ENCODE data around the gene DENND1C. TPM values are rescaled to one million over a fixed set of nuclear protein-coding genes. Genes with fewer than 3 reads are reported as not detected.

The DENND1C gene, protein sequence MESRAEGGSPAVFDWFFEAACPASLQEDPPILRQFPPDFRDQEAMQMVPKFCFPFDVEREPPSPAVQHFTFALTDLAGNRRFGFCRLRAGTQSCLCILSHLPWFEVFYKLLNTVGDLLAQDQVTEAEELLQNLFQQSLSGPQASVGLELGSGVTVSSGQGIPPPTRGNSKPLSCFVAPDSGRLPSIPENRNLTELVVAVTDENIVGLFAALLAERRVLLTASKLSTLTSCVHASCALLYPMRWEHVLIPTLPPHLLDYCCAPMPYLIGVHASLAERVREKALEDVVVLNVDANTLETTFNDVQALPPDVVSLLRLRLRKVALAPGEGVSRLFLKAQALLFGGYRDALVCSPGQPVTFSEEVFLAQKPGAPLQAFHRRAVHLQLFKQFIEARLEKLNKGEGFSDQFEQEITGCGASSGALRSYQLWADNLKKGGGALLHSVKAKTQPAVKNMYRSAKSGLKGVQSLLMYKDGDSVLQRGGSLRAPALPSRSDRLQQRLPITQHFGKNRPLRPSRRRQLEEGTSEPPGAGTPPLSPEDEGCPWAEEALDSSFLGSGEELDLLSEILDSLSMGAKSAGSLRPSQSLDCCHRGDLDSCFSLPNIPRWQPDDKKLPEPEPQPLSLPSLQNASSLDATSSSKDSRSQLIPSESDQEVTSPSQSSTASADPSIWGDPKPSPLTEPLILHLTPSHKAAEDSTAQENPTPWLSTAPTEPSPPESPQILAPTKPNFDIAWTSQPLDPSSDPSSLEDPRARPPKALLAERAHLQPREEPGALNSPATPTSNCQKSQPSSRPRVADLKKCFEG
- total RNA-seq (ENCODE audit: low replicate concordance) = 0.19 TPM in 1 of 2 replicates, not detected in the other

DNA sequence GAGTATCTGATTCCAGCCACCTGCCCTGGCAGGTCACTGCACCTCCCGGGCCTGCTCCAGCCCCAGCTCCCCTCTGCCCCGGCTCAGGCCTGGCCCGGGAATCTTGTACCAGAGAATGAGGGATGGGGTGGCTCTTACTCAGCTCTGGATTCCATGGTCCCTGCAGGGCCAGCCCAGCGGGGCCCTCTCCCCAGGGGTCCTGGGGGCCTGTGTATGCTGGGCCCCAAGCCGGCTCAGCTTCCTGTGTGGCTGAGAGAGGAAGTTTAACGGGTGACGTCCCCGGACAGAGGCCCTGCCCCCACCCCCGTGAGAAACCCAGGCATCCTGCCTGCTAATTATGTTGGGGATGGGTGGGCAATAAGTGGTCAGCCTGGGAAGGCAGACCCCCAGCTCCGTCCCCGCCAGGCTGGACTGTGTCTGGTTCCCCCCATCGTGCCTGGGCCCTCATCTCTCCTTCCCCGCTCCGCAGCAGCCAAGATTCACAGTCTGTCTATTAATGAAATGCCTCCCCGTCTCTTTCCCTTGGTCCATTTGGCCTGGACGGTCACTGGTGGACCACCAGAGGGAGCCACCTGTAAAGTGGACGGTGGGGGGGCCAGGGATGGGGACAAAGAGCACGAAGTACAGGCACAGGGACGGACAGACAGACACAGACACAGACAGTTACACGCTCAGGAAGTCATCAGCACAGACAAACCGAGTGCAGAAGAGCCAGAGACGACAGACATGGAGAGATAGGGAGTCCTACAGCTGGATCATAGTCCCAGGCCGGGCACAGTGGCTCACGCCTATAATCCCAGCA, at the start of gene DENND1C:
Gene DENND1C, minus strand, starts transcription at position 247 of the 802 bp plus-strand sequence. Its CDS starts 92 bp downstream, at position 155.
- TF ChIP-seq CTCF (IDR thresholded peaks at IDR 0.05) (peak; percentile 80), EZH2phosphoT487 (IDR thresholded peaks at IDR 0.05) (no peak)
- no peak within 1 kb of the TSS for H3K27ac ChIP-seq
- peak within 1 kb of the TSS; percentile 54 for H3K27ac Mint-ChIP-seq
- peaks cover 2% of the 10 kb centered on the region for H3K4me1 ChIP-seq
- peaks cover 11% of the 10 kb centered on the region for H3K4me1 Mint-ChIP-seq
- peak; percentile 70 for DNase-seq (ENCODE audit: low spot score)
- peak within 1 kb of the TSS; percentile 6 for H3K4me3 Mint-ChIP-seq
- H3F3A ChIP-seq (ENCODE audit: low read depth) = no peaks in the 10 kb centered on the region
- H3K9ac ChIP-seq = no peak within 1 kb of the TSS
- peak within 1 kb of the TSS; percentile 64 for H2AFZ ChIP-seq (replicated peaks)
- no peaks in the 10 kb centered on the region for H3K36me3 Mint-ChIP-seq
- H3K79me2 ChIP-seq (ENCODE audit: low read depth) = no peaks in the 10 kb centered on the region
- H3K36me3 ChIP-seq = no peaks in the 10 kb centered on the region
- H3K9me3 ChIP-seq (ENCODE audit: low read depth) = no peaks in the 10 kb centered on the region
- H3K4me2 ChIP-seq = no peak within 1 kb of the TSS
- peaks cover 7% of the 10 kb centered on the region for H3K27me3 ChIP-seq
- H3K4me3 ChIP-seq = no peak within 1 kb of the TSS
- no peaks in the 10 kb centered on the region for H4K20me1 ChIP-seq (ENCODE audit: low read depth)
- peaks cover 18% of the 10 kb centered on the region for H3K27me3 Mint-ChIP-seq (ENCODE audit: insufficient read depth, low read depth)
- no peaks in the 10 kb centered on the region for H3K9me3 Mint-ChIP-seq

DNA sequence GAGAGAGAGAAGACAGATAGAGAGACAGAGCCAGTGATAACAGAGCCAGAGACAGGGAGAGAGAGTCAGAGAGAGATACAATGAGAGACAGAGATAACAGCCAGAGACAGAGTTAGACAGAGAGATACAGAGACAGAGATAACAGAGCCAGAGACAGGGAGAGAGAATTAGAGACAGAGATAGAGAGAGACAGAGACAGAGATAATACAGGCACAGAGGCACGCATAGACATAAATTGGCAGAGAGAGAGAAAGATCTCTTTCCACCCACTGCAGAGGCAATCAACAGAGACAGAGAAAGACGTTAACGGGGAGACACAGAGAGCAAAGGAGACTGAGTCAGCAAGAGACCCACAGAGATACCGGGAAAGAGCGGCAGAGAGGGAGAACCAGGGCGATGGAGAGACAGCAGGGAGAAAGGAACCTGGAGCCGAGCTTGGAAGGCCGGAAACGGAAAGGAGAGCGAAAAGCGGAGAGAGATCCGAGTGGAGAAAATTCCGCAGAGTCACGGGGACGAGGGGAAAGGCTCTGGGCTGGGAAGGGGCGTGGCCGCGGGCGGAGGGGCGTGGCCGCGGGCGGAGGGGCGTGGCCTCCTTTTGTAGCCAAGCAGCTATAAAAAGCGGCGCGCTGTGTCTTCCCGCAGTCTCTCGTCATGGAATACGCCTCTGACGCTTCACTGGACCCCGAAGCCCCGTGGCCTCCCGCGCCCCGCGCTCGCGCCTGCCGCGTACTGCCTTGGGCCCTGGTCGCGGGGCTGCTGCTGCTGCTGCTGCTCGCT, 49.0 kb upstream of the DENND1C start, which contains the start of gene TNFSF9:
Gene TNFSF9, plus strand, starts transcription at position 641 of the 777 bp plus-strand sequence. Its CDS starts 11 bp downstream, at position 652.
- H3F3A ChIP-seq (ENCODE audit: low read depth) = peaks cover 21% of the 10 kb centered on the region
- DNase-seq (ENCODE audit: low spot score) = peak; percentile 92
- H3K27me3 Mint-ChIP-seq (ENCODE audit: insufficient read depth, low read depth) = peaks cover 47% of the 10 kb centered on the region
- H3K9ac ChIP-seq = no peak within 1 kb of the TSS
- H4K20me1 ChIP-seq (ENCODE audit: low read depth) = peaks cover 11% of the 10 kb centered on the region
- H3K4me3 Mint-ChIP-seq = peak within 1 kb of the TSS; percentile 83
- H3K9me3 Mint-ChIP-seq = peaks cover 2% of the 10 kb centered on the region
- H3K36me3 Mint-ChIP-seq = peaks cover 2% of the 10 kb centered on the region
- no peaks in the 10 kb centered on the region for H3K79me2 ChIP-seq (ENCODE audit: low read depth)
- H3K27ac ChIP-seq = no peak within 1 kb of the TSS
- H3K4me1 Mint-ChIP-seq = peaks cover 25% of the 10 kb centered on the region
- peak within 1 kb of the TSS; percentile 86 for H2AFZ ChIP-seq (replicated peaks)
- H3K4me1 ChIP-seq = peaks cover 9% of the 10 kb centered on the region
- H3K4me3 ChIP-seq = peak within 1 kb of the TSS; percentile 52
- TF ChIP-seq EZH2 (IDR thresholded peaks at IDR 0.05) (no peak), CTCF (IDR thresholded peaks at IDR 0.05) (no peak), EZH2phosphoT487 (IDR thresholded peaks at IDR 0.05) (no peak)
- no peaks in the 10 kb centered on the region for H3K9me3 ChIP-seq (ENCODE audit: low read depth)
- peak within 1 kb of the TSS; percentile 91 for H3K4me2 ChIP-seq
- no peaks in the 10 kb centered on the region for H3K36me3 ChIP-seq
- H3K27ac Mint-ChIP-seq = no peak within 1 kb of the TSS
- H3K27me3 ChIP-seq = peaks cover 70% of the 10 kb centered on the region

GRCh38 chr19:6529937-6530385, 48.4 kb upstream of the DENND1C start:
- no peak overlapping the region for H3K9ac ChIP-seq
- Mint-ChIP-seq H3K4me3 (peak overlapping the region; percentile 83), H3K27me3 (ENCODE audit: insufficient read depth, low read depth) (peaks cover 44% of the 10 kb centered on the region), H3K4me1 (peaks cover 25% of the 10 kb centered on the region), H3K27ac (no peak overlapping the region), H3K36me3 (peaks cover 2% of the 10 kb centered on the region), H3K9me3 (peaks cover 2% of the 10 kb centered on the region)
- H2AFZ ChIP-seq (replicated peaks) = no peak overlapping the region
- H3K4me2 ChIP-seq = peak overlapping the region; percentile 91
- H3F3A ChIP-seq (ENCODE audit: low read depth) = peaks cover 21% of the 10 kb centered on the region
- no peaks in the 10 kb centered on the region for H3K9me3 ChIP-seq (ENCODE audit: low read depth)
- no peaks in the 10 kb centered on the region for H3K36me3 ChIP-seq
- H3K4me3 ChIP-seq = no peak overlapping the region
- H4K20me1 ChIP-seq (ENCODE audit: low read depth) = peaks cover 11% of the 10 kb centered on the region
- H3K27ac ChIP-seq = no peak overlapping the region
- TF ChIP-seq EZH2 (IDR thresholded peaks at IDR 0.05) = no peak
- TF ChIP-seq EZH2phosphoT487 (IDR thresholded peaks at IDR 0.05) = no peak
- no peak for TF ChIP-seq CTCF (IDR thresholded peaks at IDR 0.05)
- peaks cover 9% of the 10 kb centered on the region for H3K4me1 ChIP-seq
- H3K27me3 ChIP-seq = peaks cover 64% of the 10 kb centered on the region
- no peaks in the 10 kb centered on the region for H3K79me2 ChIP-seq (ENCODE audit: low read depth)
- DNase-seq (ENCODE audit: low spot score) = no peak

Data from neural progenitor cell (in vitro differentiated cells).